ENCODE data around the gene ARHGAP25. TPM values are rescaled to one million over a fixed set of nuclear protein-coding genes. Genes with fewer than 3 reads are reported as not detected.

Gene ARHGAP25
- total and polyA plus RNA-seq, 4 donors = 3.5 to 7.0 (median 5.3) TPM

- Histone ChIP-seq H3K27me3 (ENCODE audit: control insufficient read depth in 4 of 4, insufficient read depth in 4 of 4, low read length in 3 of 4) (no peaks in the 10 kb centered on the region), H3K27ac (ENCODE audit: low read depth in 1 of 2, low read length in 2 of 2) (no peak overlapping the region), H3K9me3 (ENCODE audit: control insufficient read depth in 4 of 4, low read length in 3 of 4) (no peaks in the 10 kb centered on the region), H3K4me3 (ENCODE audit: low read depth in 1 of 3, low read length in 3 of 3) (no peak overlapping the region), H3K36me3 (ENCODE audit: control insufficient read depth in 4 of 4, insufficient read depth in 3 of 4, low read depth in 1 of 4, low read length in 3 of 4) (no peaks in the 10 kb centered on the region), H3K9ac (ENCODE audit: low read depth in 1 of 2, low read length in 2 of 2) (no peak overlapping the region), H3K4me1 (ENCODE audit: control insufficient read depth in 4 of 4, insufficient read depth in 4 of 4, low read length in 3 of 4) (no peaks in the 10 kb centered on the region)
- TF ChIP-seq FOXA2 (IDR thresholded peaks at IDR 0.05) (no peak), NR2F2 (IDR thresholded peaks at IDR 0.05) (no peak), SP1 (IDR thresholded peaks at IDR 0.05) (no peak), RXRA (IDR thresholded peaks at IDR 0.05) (no peak), GABPA (IDR thresholded peaks at IDR 0.05 in 1 of 2, conservative IDR thresholded peaks at IDR 0.05 in 1 of 2) (no peak), ATF3 (IDR thresholded peaks at IDR 0.05) (no peak), RAD21 (IDR thresholded peaks at IDR 0.05) (no peak), EGR1 (IDR thresholded peaks at IDR 0.05; ENCODE audit: low read depth in 2 of 2) (no peak), JUND (IDR thresholded peaks at IDR 0.05) (no peak), HNF4G (IDR thresholded peaks at IDR 0.05) (no peak), FOXA1 (IDR thresholded peaks at IDR 0.05) (no peak), ZBTB33 (IDR thresholded peaks at IDR 0.05) (no peak), REST (IDR thresholded peaks at IDR 0.05) (no peak)
- TF ChIP-seq, protein P1, sequence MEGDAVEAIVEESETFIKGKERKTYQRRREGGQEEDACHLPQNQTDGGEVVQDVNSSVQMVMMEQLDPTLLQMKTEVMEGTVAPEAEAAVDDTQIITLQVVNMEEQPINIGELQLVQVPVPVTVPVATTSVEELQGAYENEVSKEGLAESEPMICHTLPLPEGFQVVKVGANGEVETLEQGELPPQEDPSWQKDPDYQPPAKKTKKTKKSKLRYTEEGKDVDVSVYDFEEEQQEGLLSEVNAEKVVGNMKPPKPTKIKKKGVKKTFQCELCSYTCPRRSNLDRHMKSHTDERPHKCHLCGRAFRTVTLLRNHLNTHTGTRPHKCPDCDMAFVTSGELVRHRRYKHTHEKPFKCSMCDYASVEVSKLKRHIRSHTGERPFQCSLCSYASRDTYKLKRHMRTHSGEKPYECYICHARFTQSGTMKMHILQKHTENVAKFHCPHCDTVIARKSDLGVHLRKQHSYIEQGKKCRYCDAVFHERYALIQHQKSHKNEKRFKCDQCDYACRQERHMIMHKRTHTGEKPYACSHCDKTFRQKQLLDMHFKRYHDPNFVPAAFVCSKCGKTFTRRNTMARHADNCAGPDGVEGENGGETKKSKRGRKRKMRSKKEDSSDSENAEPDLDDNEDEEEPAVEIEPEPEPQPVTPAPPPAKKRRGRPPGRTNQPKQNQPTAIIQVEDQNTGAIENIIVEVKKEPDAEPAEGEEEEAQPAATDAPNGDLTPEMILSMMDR (IDR thresholded peaks at IDR 0.05; ENCODE audit: low read depth, low read length, missing input control) = no peak
- DNase-seq (ENCODE audit: low spot score) = no peak
- WGBS = 97% methylated on average over 3 of the region's 3 CpGs
These were observed 120.9 kb downstream of the ARHGAP25 start for GRCh38 chr2:68855550-68855949.

- WGBS = 65% methylated on average over 3 of the region's 3 CpGs
- H3K9me3 ChIP-seq (ENCODE audit: control insufficient read depth in 4 of 4, low read length in 3 of 4) = no peaks in the 10 kb centered on the region
- no peak overlapping the region for H3K27ac ChIP-seq (ENCODE audit: low read depth in 1 of 2, low read length in 2 of 2)
- no peak overlapping the region for H3K9ac ChIP-seq (ENCODE audit: low read depth in 1 of 2, low read length in 2 of 2)
- no peak overlapping the region for H3K4me3 ChIP-seq (ENCODE audit: low read depth in 1 of 3, low read length in 3 of 3)
- no peaks in the 10 kb centered on the region for H3K36me3 ChIP-seq (ENCODE audit: control insufficient read depth in 4 of 4, insufficient read depth in 3 of 4, low read depth in 1 of 4, low read length in 3 of 4)
- no peaks in the 10 kb centered on the region for H3K27me3 ChIP-seq (ENCODE audit: control insufficient read depth in 4 of 4, insufficient read depth in 4 of 4, low read length in 3 of 4)
- TF ChIP-seq GABPA (IDR thresholded peaks at IDR 0.05 in 1 of 2, conservative IDR thresholded peaks at IDR 0.05 in 1 of 2) (no peak), JUND (IDR thresholded peaks at IDR 0.05) (no peak)
- no peaks in the 10 kb centered on the region for H3K4me1 ChIP-seq (ENCODE audit: control insufficient read depth in 4 of 4, insufficient read depth in 4 of 4, low read length in 3 of 4)
- no peak for DNase-seq (ENCODE audit: low spot score)
These were observed 122.7 kb downstream of the ARHGAP25 start for GRCh38 chr2:68857202-68857845.
